ENCODE results near the gene FARS2. TPM values are rescaled to one million over a fixed set of nuclear protein-coding genes. Genes with fewer than 3 reads are reported as not detected.

The FARS2 gene
- total and polyA plus RNA-seq, 2 of the 13 experiments (the other 11 are each of a cell fraction or from before 2014, with no cell fraction given) = 15.4 to 26.0 TPM

GRCh38 chr6:5814116-5814515, 552.8 kb downstream of the FARS2 start:
- no TSS peak for BruUV-seq (replicated peaks)
- Histone ChIP-seq H3K4me2 (ENCODE audit: low read depth, low read length) (no peak overlapping the region), H3K4me3 (replicated peaks in 1 of 3; ENCODE audit: insufficient read depth in 1 of 3, low read depth in 2 of 3, low read length in 3 of 3) (no peak overlapping the region), H3K4me1 (ENCODE audit: insufficient read depth, low read length) (no peaks in the 10 kb centered on the region), H3K36me3 (replicated peaks in 1 of 2; ENCODE audit: control insufficient read depth in 1 of 2, insufficient read depth in 2 of 2, low read length in 2 of 2) (no peaks in the 10 kb centered on the region), H3K79me2 (ENCODE audit: insufficient read depth, low read length) (no peaks in the 10 kb centered on the region), H3K27ac (ENCODE audit: extremely low read length, insufficient read depth, low read length) (no peak overlapping the region), H3K9me3 (ENCODE audit: low read length) (no peaks in the 10 kb centered on the region), H2AFZ (ENCODE audit: low read length) (no peak overlapping the region), H3K27me3 (ENCODE audit: control insufficient read depth in 1 of 2, insufficient read depth in 2 of 2, low read length in 2 of 2) (peaks cover 0 to 10% of the 10 kb centered on the region in 2 experiments; a peak in 1 of 5 replicates), H3K9ac (ENCODE audit: insufficient read depth, low read depth, low read length) (no peak overlapping the region), H4K20me1 (ENCODE audit: insufficient read depth, low read length) (no peaks in the 10 kb centered on the region)
- no peak for FAIRE-seq
- 20% methylated on average over 5 of the region's 5 CpGs for WGBS (ENCODE audit: low lambda C conversion rate)
- intact Hi-C loops (cut with micrococcal nuclease; ENCODE audit: unreplicated experiment) = no loop called here
- CTCF ChIA-PET (ENCODE audit: low intra/inter-chr PET ratio, low total read pairs) = no interaction called here
- no peak for TF ChIP-seq RBFOX2 (IDR thresholded peaks at IDR 0.05; ENCODE audit: low read depth, low read length)
- no peak for TF ChIP-seq ZNF10 (CRISPR knock-in tag; IDR thresholded peaks at IDR 0.05; ENCODE audit: borderline replicate concordance, low read depth)
- no peak for TF ChIP-seq ZBTB2 (CRISPR knock-in tag; IDR thresholded peaks at IDR 0.05; ENCODE audit: low read depth)
- TF ChIP-seq ZNF577 (CRISPR knock-in tag; IDR thresholded peaks at IDR 0.05; ENCODE audit: borderline replicate concordance, low read depth) = no peak
- no peak for TF ChIP-seq ZNF749 (CRISPR knock-in tag; IDR thresholded peaks at IDR 0.05; ENCODE audit: borderline replicate concordance)
- TF ChIP-seq NCOA1 (CRISPR knock-in tag; IDR thresholded peaks at IDR 0.05) = no peak
- no peak for TF ChIP-seq ESRRA (CRISPR knock-in tag; IDR thresholded peaks at IDR 0.05; ENCODE audit: low read depth)
- no peak for TF ChIP-seq NFE2L2 (IDR thresholded peaks at IDR 0.05; ENCODE audit: low read length)
- no peak for TF ChIP-seq RFX3 (CRISPR knock-in tag; IDR thresholded peaks at IDR 0.05)
- no peak for TF ChIP-seq ZSCAN25 (CRISPR knock-in tag; IDR thresholded peaks at IDR 0.05)
- TF ChIP-seq ZNF850 (CRISPR knock-in tag; conservative IDR thresholded peaks at IDR 0.05) = no peak
- TF ChIP-seq, protein P1, sequence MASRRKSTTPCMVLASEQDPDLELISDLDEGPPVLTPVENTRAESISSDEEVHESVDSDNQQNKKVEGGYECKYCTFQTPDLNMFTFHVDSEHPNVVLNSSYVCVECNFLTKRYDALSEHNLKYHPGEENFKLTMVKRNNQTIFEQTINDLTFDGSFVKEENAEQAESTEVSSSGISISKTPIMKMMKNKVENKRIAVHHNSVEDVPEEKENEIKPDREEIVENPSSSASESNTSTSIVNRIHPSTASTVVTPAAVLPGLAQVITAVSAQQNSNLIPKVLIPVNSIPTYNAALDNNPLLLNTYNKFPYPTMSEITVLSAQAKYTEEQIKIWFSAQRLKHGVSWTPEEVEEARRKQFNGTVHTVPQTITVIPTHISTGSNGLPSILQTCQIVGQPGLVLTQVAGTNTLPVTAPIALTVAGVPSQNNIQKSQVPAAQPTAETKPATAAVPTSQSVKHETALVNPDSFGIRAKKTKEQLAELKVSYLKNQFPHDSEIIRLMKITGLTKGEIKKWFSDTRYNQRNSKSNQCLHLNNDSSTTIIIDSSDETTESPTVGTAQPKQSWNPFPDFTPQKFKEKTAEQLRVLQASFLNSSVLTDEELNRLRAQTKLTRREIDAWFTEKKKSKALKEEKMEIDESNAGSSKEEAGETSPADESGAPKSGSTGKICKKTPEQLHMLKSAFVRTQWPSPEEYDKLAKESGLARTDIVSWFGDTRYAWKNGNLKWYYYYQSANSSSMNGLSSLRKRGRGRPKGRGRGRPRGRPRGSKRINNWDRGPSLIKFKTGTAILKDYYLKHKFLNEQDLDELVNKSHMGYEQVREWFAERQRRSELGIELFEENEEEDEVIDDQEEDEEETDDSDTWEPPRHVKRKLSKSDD (CRISPR knock-in tag; IDR thresholded peaks at IDR 0.05; ENCODE audit: low read depth) = no peak
- TF ChIP-seq, protein P2, sequence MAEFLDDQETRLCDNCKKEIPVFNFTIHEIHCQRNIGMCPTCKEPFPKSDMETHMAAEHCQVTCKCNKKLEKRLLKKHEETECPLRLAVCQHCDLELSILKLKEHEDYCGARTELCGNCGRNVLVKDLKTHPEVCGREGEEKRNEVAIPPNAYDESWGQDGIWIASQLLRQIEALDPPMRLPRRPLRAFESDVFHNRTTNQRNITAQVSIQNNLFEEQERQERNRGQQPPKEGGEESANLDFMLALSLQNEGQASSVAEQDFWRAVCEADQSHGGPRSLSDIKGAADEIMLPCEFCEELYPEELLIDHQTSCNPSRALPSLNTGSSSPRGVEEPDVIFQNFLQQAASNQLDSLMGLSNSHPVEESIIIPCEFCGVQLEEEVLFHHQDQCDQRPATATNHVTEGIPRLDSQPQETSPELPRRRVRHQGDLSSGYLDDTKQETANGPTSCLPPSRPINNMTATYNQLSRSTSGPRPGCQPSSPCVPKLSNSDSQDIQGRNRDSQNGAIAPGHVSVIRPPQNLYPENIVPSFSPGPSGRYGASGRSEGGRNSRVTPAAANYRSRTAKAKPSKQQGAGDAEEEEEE (CRISPR knock-in tag; IDR thresholded peaks at IDR 0.05; ENCODE audit: borderline replicate concordance) = no peak
- TF ChIP-seq, protein P3, sequence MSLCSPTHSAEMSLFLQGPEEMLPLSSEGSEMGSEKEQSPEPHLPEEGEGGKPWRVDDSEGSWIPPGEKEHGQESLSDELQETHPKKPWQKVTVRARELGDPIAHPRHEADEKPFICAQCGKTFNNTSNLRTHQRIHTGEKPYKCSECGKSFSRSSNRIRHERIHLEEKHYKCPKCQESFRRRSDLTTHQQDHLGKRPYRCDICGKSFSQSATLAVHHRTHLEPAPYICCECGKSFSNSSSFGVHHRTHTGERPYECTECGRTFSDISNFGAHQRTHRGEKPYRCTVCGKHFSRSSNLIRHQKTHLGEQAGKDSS (CRISPR knock-in tag; IDR thresholded peaks at IDR 0.05; ENCODE audit: borderline replicate concordance, low read depth) = no peak
- TF ChIP-seq ZC3H13 (CRISPR knock-in tag; IDR thresholded peaks at IDR 0.05) = no peak
- TF ChIP-seq ZKSCAN8 (CRISPR knock-in tag; IDR thresholded peaks at IDR 0.05; ENCODE audit: borderline replicate concordance) = no peak
- no peak for DNase-seq (ENCODE audit: low spot score)
- ATAC-seq = no peak
- in situ Hi-C loops (cut with HindIII; ENCODE audit: extremely low pct_ligation_motif_present, low pct_unique_long_range_greater_than_20kb) = no loop called here
- POLR2A ChIA-PET = no interaction called here

Data from HepG2 (cell line).